Endothelial cell of umbilical vein (primary cell): ENCODE data around the gene CARMIL1. TPM values are rescaled to one million over a fixed set of nuclear protein-coding genes. Genes with fewer than 3 reads are reported as not detected.

Experiments
- BruUV-seq: library from RNA; stranded (reverse); fragments of 400-500 nt; replicated peaks from 2 replicates; lab custom pipeline; 2021; lab: Mats Ljungman, UMichigan
- CTCF ChIA-PET: fragments of 300-600, 350-600 bp; sonication (Branson Sonifier 250); formaldehyde crosslinking; loops from one replicate; lab custom pipeline; 2021; ENCODE audit warnings: antibody characterized with exemption, inconsistent platforms; lab: Charles Lee
- POLR2A ChIA-PET: fragments of 300-600, 350-600 bp; sonication (Branson Sonifier 250); formaldehyde crosslinking; loops from one replicate; lab custom pipeline; 2021; ENCODE audit warnings: antibody characterized with exemption, inconsistent platforms; lab: Charles Lee
- DNase-seq: peaks from one replicate; pipeline ENCODE4 v3.0.0-alpha.2; 2011; ENCODE audit warnings: low read depth, low spot score
- FAIRE-seq: peaks from 2 replicates; lab custom pipeline; 2011; peaks lifted over from hg19 to GRCh38; lab: Jason Lieb, UNC
- H2AFZ ChIP-seq: 2 replicates; pipeline ENCODE4 v1.6.0; 2012; ENCODE audit warnings: low read depth, low read length, control low read depth, inconsistent platforms
- H3K27ac ChIP-seq: 2 replicates; pipeline ENCODE4 v1.5.1; 2011; ENCODE audit warnings: low read depth, mild to moderate bottlenecking, control low read depth, low read length, moderate library complexity; ENCODE audit not compliant: insufficient read depth
- H3K27me3 ChIP-seq, 2 experiments: 2 replicates each; pipeline versions ENCODE4 v1.6.0 to v1.6.1; 2011; ENCODE audit warnings: low read length in 2 of 2, mixed read lengths in 1 of 2; ENCODE audit not compliant: control insufficient read depth in 2 of 2, insufficient read depth in 2 of 2
- H3K36me3 ChIP-seq, 2 experiments: 2 replicates in 1 of 2; 3 replicates in 1 of 2; pipeline ENCODE4 v1.5.1; 2011; ENCODE audit warnings: low read length in 2 of 2, mild to moderate bottlenecking in 1 of 2, moderate library complexity in 1 of 2; ENCODE audit not compliant: control insufficient read depth in 2 of 2, insufficient read depth in 2 of 2; ENCODE audit errors: extremely low read depth in 1 of 2
- H3K4me1 ChIP-seq: 3 replicates; pipeline ENCODE4 v1.5.1; 2011; ENCODE audit warnings: mild to moderate bottlenecking, low read length; ENCODE audit not compliant: control insufficient read depth, insufficient read depth; ENCODE audit errors: extremely low read depth
- H3K4me2 ChIP-seq: 2 replicates; pipeline ENCODE4 v1.6.1; 2011; ENCODE audit warnings: low read length, control low read depth, mixed read lengths; ENCODE audit not compliant: insufficient read depth
- H3K4me3 ChIP-seq, 3 experiments: fragments of 200-600 bp in 1 of 3; sonication (generic), shearing (Covaris generic) in 1 of 3; replicated peaks in 1 of 3; 2 replicates each; pipeline ENCODE4 v1.5.1; 2011 to 2016; ENCODE audit warnings: control low read depth in 3 of 3, low read length in 3 of 3, mild to moderate bottlenecking in 2 of 3, inconsistent platforms in 1 of 3, low read depth in 1 of 3, moderate library complexity in 1 of 3; ENCODE audit not compliant: insufficient read depth in 1 of 3
- H3K79me2 ChIP-seq: 2 replicates; pipeline ENCODE4 v1.6.0; 2012; ENCODE audit warnings: low read length, inconsistent platforms; ENCODE audit not compliant: control insufficient read depth, insufficient read depth
- H3K9ac ChIP-seq: replicated peaks from 2 replicates; pipeline ENCODE3; 2011; ENCODE audit warnings: low read length, control low read depth; ENCODE audit not compliant: insufficient read depth; ENCODE audit errors: extremely low read depth
- H3K9me1 ChIP-seq: replicated peaks from 3 replicates; pipeline ENCODE4 v1.6.0; 2011; ENCODE audit warnings: mild to moderate bottlenecking, low read length; ENCODE audit not compliant: control insufficient read depth, insufficient read depth; ENCODE audit errors: extremely low read depth
- H3K9me3 ChIP-seq: replicated peaks from 2 replicates; pipeline ENCODE4 v1.5.1; 2012; ENCODE audit warnings: low read length, inconsistent platforms; ENCODE audit not compliant: control insufficient read depth, insufficient read depth
- H4K20me1 ChIP-seq: replicated peaks from 2 replicates; pipeline ENCODE3; 2011; ENCODE audit warnings: mild to moderate bottlenecking, low read length; ENCODE audit not compliant: control insufficient read depth, insufficient read depth; ENCODE audit errors: extremely low read depth
- CTCF ChIP-seq, 2 donors: IDR thresholded peaks; 1 replicate in 1 of 2; 2 replicates in 1 of 2; pipeline ENCODE4 v1.5.1; 2011; ENCODE audit warnings: low read length in 2 of 2, mild to moderate bottlenecking in 2 of 2, moderate library complexity in 2 of 2, control low read depth in 1 of 2, inconsistent platforms in 1 of 2, low read depth in 1 of 2; ENCODE audit not compliant: insufficient read depth in 1 of 2; ENCODE audit errors: extremely low read depth in 1 of 2
- EZH2 ChIP-seq: IDR thresholded peaks from 2 replicates; pipeline ENCODE4 v1.6.1; 2012; ENCODE audit warnings: borderline replicate concordance, low read depth, mild to moderate bottlenecking, moderate library complexity, low read length, inconsistent platforms; ENCODE audit not compliant: severe bottlenecking
- FOS ChIP-seq: IDR thresholded peaks from 2 replicates; pipeline ENCODE4 v1.6.1; 2011; ENCODE audit warnings: mild to moderate bottlenecking, low read length, moderate library complexity, borderline replicate concordance; ENCODE audit not compliant: insufficient read depth
- GATA2 ChIP-seq: IDR thresholded peaks from 2 replicates; pipeline ENCODE4 v1.7.0; 2011; ENCODE audit warnings: low read depth, mild to moderate bottlenecking, moderate library complexity, mixed read lengths, low read length; ENCODE audit not compliant: insufficient read length, insufficient read depth
- JUN ChIP-seq: IDR thresholded peaks from 2 replicates; pipeline ENCODE4 v1.6.1; 2011; ENCODE audit warnings: borderline replicate concordance, low read depth; ENCODE audit not compliant: insufficient read length, insufficient read depth
- MYC ChIP-seq: IDR thresholded peaks from one replicate; pipeline ENCODE4 v1.6.1; 2011; ENCODE audit warnings: mild to moderate bottlenecking, low read depth, low read length
- POLR2A ChIP-seq: IDR thresholded peaks from 2 replicates; pipeline ENCODE4 v1.6.1; 2012; ENCODE audit warnings: low read depth, mild to moderate bottlenecking, control low read depth, low read length
- POLR2AphosphoS5 ChIP-seq: IDR thresholded peaks from 2 replicates; pipeline ENCODE4 v1.6.1; 2012; ENCODE audit warnings: low read depth, mild to moderate bottlenecking, control low read depth, low read length, moderate library complexity; ENCODE audit not compliant: insufficient read depth
- dilution Hi-C: fragments of 300-500 bp; cut with MboI; formaldehyde crosslinking; loops from one replicate; pipeline ENCODE4 v1.15.0; 2019; ENCODE audit warnings: low sequenced_read_pairs; ENCODE audit not compliant: extremely low pct_ligation_motif_present
- intact Hi-C: fragments of 100-400 bp; cut with micrococcal nuclease; formaldehyde crosslinking; loops from one replicate; pipeline ENCODE4 v1.10.0; 2022
- polyA plus RNA-seq, 4 experiments: library from polyadenylated mRNA; depleted of rRNA in 3 of 4; stranded (reverse) in 3 of 4; unstranded in 1 of 4; fragments of >200 nt; gene quantifications; 2 replicates each; pipeline versions ENCODE4 v1.2.1 to v1.2.3, GENCODE V29; 2011 to 2012; ENCODE audit warnings: missing spikeins in 1 of 4
- total RNA-seq: library from RNA; stranded (reverse); gene quantifications from 2 replicates; pipeline ENCODE4 v1.2.3, GENCODE V29; 2021
- TF ChIP-seq, protein P1 (sequence below): IDR thresholded peaks from 2 replicates; pipeline ENCODE4 v1.6.1; 2011; ENCODE audit not compliant: insufficient read depth, insufficient read length

Gene CARMIL1
- total and polyA plus RNA-seq, 2 donors (not counting 3 experiments of a cell fraction or from before 2014, with no cell fraction given), result 1.3 to 8.7 TPM

- no peak overlapping the region for H3K4me2 ChIP-seq
- TF ChIP-seq CTCF (IDR thresholded peaks at IDR 0.05; ENCODE audit: extremely low read depth in 1 of 2, insufficient read depth in 1 of 2, low read depth in 1 of 2, low read length in 2 of 2) (no peak), GATA2 (no peak), FOS (no peak), JUN (no peak), POLR2A (no peak), MYC (no peak), EZH2 (no peak), POLR2AphosphoS5 (no peak)
- TF ChIP-seq, protein P1, sequence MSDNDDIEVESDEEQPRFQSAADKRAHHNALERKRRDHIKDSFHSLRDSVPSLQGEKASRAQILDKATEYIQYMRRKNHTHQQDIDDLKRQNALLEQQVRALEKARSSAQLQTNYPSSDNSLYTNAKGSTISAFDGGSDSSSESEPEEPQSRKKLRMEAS, result no peak
- peaks cover 2 to 3% of the 10 kb centered on the region in 2 experiments for H3K27me3 ChIP-seq
- no peaks in the 10 kb centered on the region for H3K79me2 ChIP-seq
- no peak for DNase-seq
- dilution Hi-C loops (no loop called here), intact Hi-C loops (no loop called here)
- CTCF ChIA-PET, result no interaction called here
- no peaks in the 10 kb centered on the region for H3K9me1 ChIP-seq
- FAIRE-seq, result no peak
- H3K4me1 ChIP-seq, result no peaks in the 10 kb centered on the region
- no peak overlapping the region for H3K27ac ChIP-seq
- H4K20me1 ChIP-seq, result no peaks in the 10 kb centered on the region
- BruUV-seq, result no TSS peak
- H3K9ac ChIP-seq, result no peak overlapping the region
- H2AFZ ChIP-seq, result no peak overlapping the region
- H3K36me3 ChIP-seq, result no peaks in the 10 kb centered on the region
- POLR2A ChIA-PET, result no interaction called here
- H3K9me3 ChIP-seq, result no peaks in the 10 kb centered on the region
- H3K4me3 ChIP-seq, result no peak overlapping the region
Observed at GRCh38 chr6:25326126-25326525, 47.0 kb downstream of the CARMIL1 start.
